K562 (cell line): ENCODE measurements around the gene SRGAP3. TPM values are rescaled to one million over a fixed set of nuclear protein-coding genes. Genes with fewer than 3 reads are reported as not detected.

Source experiments
- ATAC-seq: fragments of 200-7000 bp; cut with Tn5 transposase; 3 replicates; pipeline ENCODE4 v1.9.1; 2020; ENCODE audit warnings: moderate library complexity
- BruUV-seq: library from RNA; stranded (reverse); fragments of 400-500 nt; replicated peaks from 2 replicates; lab custom pipeline; 2021; lab: Mats Ljungman, UMichigan
- CTCF ChIA-PET: fragments of 300-600 bp; formaldehyde crosslinking; extraction: SDS; loops from one replicate; lab custom pipeline; 2021; ENCODE audit warnings: low intra/inter-chr PET ratio; lab: Yijun Ruan, JAX
- POLR2A ChIA-PET: fragments of 300-600, 350-650 bp; sonication (Branson Sonifier 250); formaldehyde crosslinking; extraction: SDS; loops from one replicate; lab custom pipeline; 2021; ENCODE audit warnings: antibody characterized with exemption, inconsistent platforms; lab: Yijun Ruan, JAX
- DNase-seq, 4 experiments: peaks; one replicate each; pipeline versions ENCODE4 v3.0.0 to v3.0.0-alpha.2; 2011 to 2018; ENCODE audit warnings: low spot score in 3 of 4, mixed read lengths in 3 of 4; ENCODE audit errors: extremely low read depth in 1 of 4
- FAIRE-seq: peaks from 2 replicates; lab custom pipeline; 2011; peaks lifted over from hg19 to GRCh38; lab: Jason Lieb, UNC
- H2AFZ ChIP-seq: 2 replicates; pipeline ENCODE4 v1.6.0; 2011; ENCODE audit warnings: low read depth, low read length, control low read depth, inconsistent platforms
- H3K27ac ChIP-seq: fragments of 200-600 bp; 3 replicates; pipeline ENCODE4 v1.8.0; 2011; ENCODE audit warnings: low read depth, mild to moderate bottlenecking, control low read depth, inconsistent platforms, low read length, moderate library complexity, mixed read lengths; ENCODE audit errors: extremely low read depth
- H3K27me3 ChIP-seq, 2 experiments: fragments of 300-600 bp in 1 of 2; 2 replicates in 1 of 2; 3 replicates in 1 of 2; pipeline versions ENCODE4 v1.6.0 to v1.8.0; 2011; ENCODE audit warnings: inconsistent platforms in 2 of 2, low read length in 2 of 2, mild to moderate bottlenecking in 1 of 2, mixed read lengths in 1 of 2, moderate library complexity in 1 of 2; ENCODE audit not compliant: control insufficient read depth in 2 of 2, insufficient read depth in 2 of 2
- H3K36me3 ChIP-seq: fragments of 300-600 bp; 3 replicates; pipeline ENCODE4 v1.8.0; 2011; ENCODE audit warnings: mild to moderate bottlenecking, low read length, inconsistent platforms; ENCODE audit not compliant: control insufficient read depth, insufficient read depth
- H3K4me1 ChIP-seq, 2 experiments: fragments of 200-600 bp in 1 of 2; replicated peaks in 1 of 2; 2 replicates in 1 of 2; 3 replicates in 1 of 2; pipeline versions ENCODE4 v1.5.1 to v1.8.0; 2011; ENCODE audit warnings: inconsistent platforms in 2 of 2, low read length in 2 of 2, mild to moderate bottlenecking in 1 of 2, mixed read lengths in 1 of 2, moderate library complexity in 1 of 2; ENCODE audit not compliant: control insufficient read depth in 2 of 2, insufficient read depth in 2 of 2
- H3K4me2 ChIP-seq: 2 replicates; pipeline ENCODE4 v1.6.1; 2011; ENCODE audit warnings: low read length, control low read depth, inconsistent platforms, mixed read lengths; ENCODE audit not compliant: insufficient read depth
- H3K4me3 ChIP-seq: fragments of 200-600 bp; sonication (generic), shearing (Covaris generic); 2 replicates; pipeline ENCODE4 v1.5.1; 2016; ENCODE audit warnings: control low read depth, inconsistent platforms
- H3K79me2 ChIP-seq: fragments of 200-600 bp; 3 replicates; pipeline ENCODE4 v1.8.0; 2011; ENCODE audit warnings: low read length, inconsistent platforms; ENCODE audit not compliant: control insufficient read depth, insufficient read depth
- H3K9ac ChIP-seq, 2 experiments: 2 replicates each; pipeline versions ENCODE4 v1.6.0 to v1.6.1; 2011; ENCODE audit warnings: low read depth in 2 of 2, low read length in 2 of 2, control low read depth in 1 of 2, inconsistent platforms in 1 of 2, mild to moderate bottlenecking in 1 of 2, mixed read lengths in 1 of 2; ENCODE audit not compliant: insufficient read depth in 1 of 2
- H3K9me1 ChIP-seq: one replicate; pipeline ENCODE4 v1.6.0; 2011; ENCODE audit warnings: inconsistent platforms, mild to moderate bottlenecking, low read length, moderate library complexity; ENCODE audit not compliant: control insufficient read depth, insufficient read depth
- H3K9me3 ChIP-seq: replicated peaks from 2 replicates; pipeline ENCODE4 v1.5.1; 2011; ENCODE audit warnings: low read depth, low read length, inconsistent platforms; ENCODE audit not compliant: control insufficient read depth, insufficient read depth
- H4K20me1 ChIP-seq: replicated peaks from 2 replicates; pipeline ENCODE4 v1.6.1; 2011; ENCODE audit warnings: low read length, inconsistent platforms, mixed read lengths; ENCODE audit not compliant: control insufficient read depth, insufficient read depth
- ARID2 ChIP-seq: fragments of 450-650 bp; IDR thresholded peaks from 2 replicates; pipeline ENCODE4 v1.6.1; 2017; ENCODE audit warnings: antibody characterized with exemption, mild to moderate bottlenecking
- CEBPG ChIP-seq, 3 experiments: fragments of 200-800 bp in 1 of 3; sonication (Bioruptor generic) in 1 of 3; sonication (generic) in 1 of 3; formaldehyde crosslinking in 1 of 3; IDR thresholded peaks in 2 of 3; conservative IDR thresholded peaks in 1 of 3; 2 replicates each; pipeline versions ENCODE4 v1.6.1 to v1.8.0; 2016 to 2022; ENCODE audit warnings: missing compliant biosample characterization in 2 of 3, missing genetic modification characterization in 2 of 3, mild to moderate bottlenecking in 1 of 3, missing genetic modification reagents in 1 of 3
- ETS2 ChIP-seq: IDR thresholded peaks from 2 replicates; pipeline ENCODE4 v1.6.1; 2016; ENCODE audit warnings: borderline replicate concordance, missing genetic modification characterization, mild to moderate bottlenecking, moderate library complexity, missing compliant biosample characterization; ENCODE audit not compliant: poor library complexity, severe bottlenecking
- FIP1L1 ChIP-seq: fragments of 200-400 bp; formaldehyde crosslinking; IDR thresholded peaks from 2 replicates; pipeline ENCODE4 v1.6.1; 2018; ENCODE audit warnings: mild to moderate bottlenecking, low read depth, low read length; ENCODE audit not compliant: poor library complexity, severe bottlenecking
- GATA2 ChIP-seq: sonication (generic); formaldehyde crosslinking; IDR thresholded peaks from 2 replicates; pipeline ENCODE4 v1.4.0; 2020; ENCODE audit warnings: mild to moderate bottlenecking, missing genetic modification reagents
- HLTF ChIP-seq: fragments of 450-650 bp; IDR thresholded peaks from 2 replicates; pipeline ENCODE4 v1.6.1; 2016
- KHSRP ChIP-seq: fragments of 450-650 bp; IDR thresholded peaks from 2 replicates; pipeline ENCODE4 v1.6.1; 2017
- LARP7 ChIP-seq: fragments of 450-650 bp; IDR thresholded peaks from 2 replicates; pipeline ENCODE4 v1.6.1; 2016
- LCOR ChIP-seq: sonication (generic); formaldehyde crosslinking; IDR thresholded peaks from 2 replicates; pipeline ENCODE4 v1.8.0; 2022; ENCODE audit warnings: mild to moderate bottlenecking, missing genetic modification reagents
- MBD2 ChIP-seq: sonication (generic); IDR thresholded peaks from 2 replicates; pipeline ENCODE4 v1.6.1; 2016; ENCODE audit warnings: low read depth, borderline replicate concordance
- NR1H2 ChIP-seq: sonication (generic); formaldehyde crosslinking; IDR thresholded peaks from 2 replicates; pipeline ENCODE4 v1.4.0; 2020; ENCODE audit warnings: mild to moderate bottlenecking, missing genetic modification reagents
- RBM17 ChIP-seq: fragments of 200-400 bp; formaldehyde crosslinking; IDR thresholded peaks from 2 replicates; pipeline ENCODE4 v1.6.1; 2017; ENCODE audit warnings: low read depth, mild to moderate bottlenecking, low read length, borderline replicate concordance
- SLC30A9 ChIP-seq: fragments of 250-450 bp; sonication (Bioruptor Pico); IDR thresholded peaks from 2 replicates; pipeline ENCODE4 v1.8.0; 2022; ENCODE audit warnings: mild to moderate bottlenecking, moderate library complexity
- XRCC5 ChIP-seq: fragments of 200-400 bp; formaldehyde crosslinking; IDR thresholded peaks from 2 replicates; pipeline ENCODE4 v1.6.1; 2017; ENCODE audit warnings: low read depth, mild to moderate bottlenecking, low read length
- ZKSCAN3 ChIP-seq: fragments of 250-450 bp; sonication (Bioruptor Pico); IDR thresholded peaks from 2 replicates; pipeline ENCODE4 v1.4.0; 2020
- ZNF444 ChIP-seq: fragments of 250-450 bp; sonication (Bioruptor Pico); IDR thresholded peaks from 2 replicates; pipeline ENCODE4 v1.4.0; 2020; ENCODE audit warnings: mild to moderate bottlenecking, moderate library complexity
- ZNF589 ChIP-seq: fragments of 200-800 bp; sonication (Bioruptor generic); IDR thresholded peaks from 2 replicates; pipeline ENCODE4 v1.6.1; 2016; ENCODE audit warnings: low read depth, missing genetic modification characterization, missing compliant biosample characterization
- WGBS: fragments of 100-300 bp; shearing (Covaris generic); methylation state at CpG from one replicate; pipeline ENCODE4 v1.1.6; 2016; ENCODE audit warnings: low coverage, mixed read lengths; ENCODE audit not compliant: insufficient coverage; ENCODE audit errors: missing lambda C conversion rate; 5-methylcytosine and 5-hydroxymethylcytosine counted together
- in situ Hi-C: fragments of 300-500 bp; cut with MboI; formaldehyde crosslinking; loops from 4 replicates; pipeline ENCODE4 v1.15.0; 2018; ENCODE audit warnings: inconsistent platforms, mixed read lengths
- intact Hi-C: fragments of 100-400 bp; cut with micrococcal nuclease; formaldehyde crosslinking; loops from 2 replicates; pipeline ENCODE4 v1.14.2; 2022
- polyA plus RNA-seq, 8 experiments: library from polyadenylated mRNA; depleted of rRNA in 4 of 8; stranded (reverse) in 5 of 8; unstranded in 3 of 8; fragments of >200 nt; fragmentation: Nextera tagmentation in 2 of 8; fragmentation: Illumina TruSeq in 1 of 8; extraction: Ambion mirVana in 2 of 8; extraction: Trizol in 1 of 8; gene quantifications; 2 replicates each; pipeline versions ENCODE4 v1.2.1 to v1.2.3, GENCODE V29; 2011 to 2014; ENCODE audit warnings: inconsistent platforms in 1 of 8, missing spikeins in 1 of 8
- total RNA-seq, 7 experiments: library from RNA; depleted of rRNA in 6 of 7; stranded (reverse); fragments of >200 nt in 6 of 7; fragmentation: Illumina TruSeq in 2 of 7; extraction: Trizol in 2 of 7; gene quantifications; 2 replicates each; pipeline versions ENCODE4 v1.2.1 to v1.2.3, GENCODE V29; 2011 to 2021; ENCODE audit warnings: low replicate concordance in 1 of 7

SRGAP3 gene
- total and polyA plus RNA-seq, 9 of the 15 experiments (the other 6 are each of a cell fraction or from before 2014, with no cell fraction given) = 0.11 to 0.85 (median 0.35) TPM; not detected in 2

DNA sequence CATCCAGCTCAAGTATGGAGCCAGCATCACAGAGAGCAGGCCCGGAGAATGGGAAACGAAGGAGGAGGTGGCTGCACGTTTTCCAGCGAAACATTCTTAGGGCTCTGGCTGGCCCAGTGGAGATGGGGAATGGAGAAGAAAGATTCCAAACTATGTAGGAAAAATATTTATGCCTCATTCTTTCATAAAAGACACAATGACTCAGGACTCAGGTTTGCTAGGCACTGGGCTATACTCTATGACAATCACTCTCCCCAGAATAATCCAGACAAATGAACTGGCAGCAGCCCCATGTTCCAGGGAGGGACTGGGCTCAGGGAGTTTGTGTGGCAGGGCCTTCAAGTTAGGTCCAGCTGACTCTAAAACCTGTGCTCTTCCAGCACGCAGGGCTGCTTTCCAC is 175.4 kb downstream of the SRGAP3 start:
- in situ Hi-C loops = no loop called here
- no peak for ATAC-seq
- no peaks in the 10 kb centered on the region; a peak in 1 of 5 replicates for H3K4me1 ChIP-seq
- no peak overlapping the region for H3K4me3 ChIP-seq
- ChIA-PET CTCF (no interaction called here), POLR2A (interaction anchor here (1.0 kb wide), 1 partner anchor 157 kb away, joined by 3 read pairs; no protein-coding TSS in a partner anchor)
- 0% methylated on average over 5 of the region's 5 CpGs for WGBS
- H3K9ac ChIP-seq = no peak overlapping the region
- no peaks in the 10 kb centered on the region for H4K20me1 ChIP-seq
- no peak overlapping the region for H3K4me2 ChIP-seq
- no TSS peak for BruUV-seq
- TF ChIP-seq CEBPG (CRISPR knock-in tag; IDR thresholded peaks at IDR 0.05) (no peak), CEBPG (tag; conservative IDR thresholded peaks at IDR 0.05 in 1 of 2, IDR thresholded peaks at IDR 0.05 in 1 of 2) (no peak), KHSRP (no peak), FIP1L1 (no peak), ZNF589 (CRISPR knock-in tag) (no peak), NR1H2 (no peak), LARP7 (no peak), MBD2 (no peak), RBM17 (no peak), SLC30A9 (CRISPR knock-in tag) (no peak), ZKSCAN3 (no peak), ARID2 (no peak), LCOR (CRISPR knock-in tag) (no peak), XRCC5 (no peak), GATA2 (CRISPR knock-in tag) (no peak), HLTF (no peak), ZNF444 (CRISPR knock-in tag) (no peak), ETS2 (tag) (no peak)
- TF ChIP-seq, all 486 proteins: peak for 0
- FAIRE-seq (no peak), DNase-seq (no peak)
- intact Hi-C loops = no loop called here
- H3K27ac ChIP-seq = no peak overlapping the region
- no peak overlapping the region for H2AFZ ChIP-seq
- no peaks in the 10 kb centered on the region for H3K9me1 ChIP-seq
- no peaks in the 10 kb centered on the region for H3K36me3 ChIP-seq
- no peaks in the 10 kb centered on the region for H3K79me2 ChIP-seq
- peaks cover 2 to 38% of the 10 kb centered on the region in 2 experiments; a peak in 4 of 5 replicates for H3K27me3 ChIP-seq
- H3K9me3 ChIP-seq = no peaks in the 10 kb centered on the region
